Measurements from ENCODE around the gene PID1. TPM values are rescaled to one million over a fixed set of nuclear protein-coding genes. Genes with fewer than 3 reads are reported as not detected.

Gene PID1
- total RNA-seq, 1 donor from 2014 or later = not detected

DNA sequence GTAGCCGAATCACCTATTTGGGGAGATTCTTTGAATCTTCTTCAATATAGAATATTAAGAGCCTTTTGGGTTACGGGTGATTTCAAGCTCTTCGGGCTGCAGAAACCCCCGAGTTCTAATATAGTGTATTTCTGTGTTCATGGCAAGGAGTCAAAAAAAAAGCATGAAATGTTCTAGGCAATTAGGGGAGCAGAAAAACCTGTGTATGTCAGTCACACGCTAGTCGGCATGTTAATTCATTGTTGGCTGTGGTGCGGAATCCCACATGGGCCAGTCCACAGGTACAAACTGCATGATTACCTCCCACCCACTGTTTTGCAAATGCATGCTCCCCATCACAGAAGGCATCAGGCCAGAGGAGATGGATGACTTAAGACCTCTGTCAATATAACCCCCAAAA, 161.9 kb downstream of the PID1 start:
- Mint-ChIP-seq H3K27me3 (ENCODE audit: insufficient read depth) (no peaks in the 10 kb centered on the region), H3K27ac (no peak overlapping the region)
- intact Hi-C loops (cut with micrococcal nuclease) = no loop called here

DNA sequence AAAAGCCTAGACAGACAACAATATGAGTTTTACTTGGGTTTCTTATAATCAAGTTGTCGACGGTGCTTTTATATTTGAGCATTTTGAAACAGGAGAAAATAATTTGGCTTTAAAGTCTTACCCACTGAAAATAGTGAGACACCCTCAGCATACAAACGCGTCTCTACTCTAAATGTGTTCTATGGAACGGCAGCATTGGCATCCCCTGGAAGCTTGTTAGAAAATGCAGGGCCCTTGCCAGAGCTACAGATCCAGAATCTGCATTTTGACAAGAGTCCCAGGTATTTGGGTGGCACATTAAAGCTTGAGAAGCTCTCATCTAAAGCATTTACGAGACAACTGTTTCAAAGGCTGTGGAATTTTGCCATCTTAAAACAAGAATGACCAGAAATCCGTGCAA, 163.5 kb downstream of the PID1 start:
- Mint-ChIP-seq H3K9me3 (peaks cover 4% of the 10 kb centered on the region), H3K27ac (no peak overlapping the region), H3K4me3 (no peak overlapping the region), H3K36me3 (ENCODE audit: low read depth) (no peaks in the 10 kb centered on the region), H3K27me3 (ENCODE audit: insufficient read depth) (no peaks in the 10 kb centered on the region), H3K4me1 (ENCODE audit: low read depth) (no peaks in the 10 kb centered on the region)
- intact Hi-C loops (cut with micrococcal nuclease) = no loop called here
- DNase-seq (ENCODE audit: low spot score) = no peak

More for the DNA sequence above, 161.9 kb downstream of the PID1 start:
- Mint-ChIP-seq H3K9me3 (peaks cover 4% of the 10 kb centered on the region), H3K4me1 (ENCODE audit: low read depth) (no peaks in the 10 kb centered on the region), H3K4me3 (no peak overlapping the region), H3K36me3 (ENCODE audit: low read depth) (no peaks in the 10 kb centered on the region)
- no peak for DNase-seq (ENCODE audit: low spot score)

DNA sequence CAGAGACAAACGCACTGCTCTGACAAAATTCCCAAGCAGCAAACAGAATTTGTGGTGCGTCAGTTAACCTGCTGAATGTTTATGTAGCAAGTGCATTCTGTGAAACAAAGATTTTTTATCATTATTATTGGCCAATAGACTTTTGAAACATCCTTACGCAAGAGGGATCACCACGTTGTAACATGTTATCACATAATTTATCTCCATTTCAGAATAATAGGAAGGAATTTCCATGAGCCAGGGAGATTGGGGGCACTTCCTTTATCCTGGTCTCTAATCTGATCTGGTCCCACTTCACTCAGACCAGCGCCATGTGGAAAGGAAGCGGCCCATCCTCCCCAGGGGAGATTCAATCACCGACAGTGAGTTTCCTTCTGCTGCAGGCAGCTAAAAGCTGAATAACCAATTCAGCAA, 166.1 kb downstream of the PID1 start:
- Mint-ChIP-seq H3K4me1 (ENCODE audit: low read depth) (no peaks in the 10 kb centered on the region), H3K27me3 (ENCODE audit: insufficient read depth) (no peaks in the 10 kb centered on the region), H3K27ac (no peak overlapping the region), H3K36me3 (ENCODE audit: low read depth) (no peaks in the 10 kb centered on the region), H3K9me3 (peaks cover 4% of the 10 kb centered on the region), H3K4me3 (no peak overlapping the region)
- intact Hi-C loops (cut with micrococcal nuclease) = no loop called here
- no peak for DNase-seq (ENCODE audit: low spot score)

DNA sequence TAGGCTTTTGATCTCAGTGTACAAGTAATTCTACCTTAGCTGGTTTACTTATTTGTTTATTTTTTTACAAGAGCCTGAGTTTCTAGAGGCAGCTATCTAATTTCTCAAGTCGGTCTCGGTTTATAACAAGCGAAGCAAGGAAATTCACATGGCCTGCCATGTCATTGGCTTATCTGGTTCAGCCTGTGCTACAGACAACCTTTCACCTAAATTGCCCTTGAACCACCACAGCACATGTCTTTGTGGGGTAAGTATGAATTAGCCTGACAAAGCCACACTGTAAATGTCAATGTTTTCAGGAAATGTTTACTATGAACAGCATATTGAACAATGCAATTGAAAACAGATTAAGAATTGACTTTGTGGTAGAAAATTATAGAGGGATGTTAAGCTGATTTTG, 167.1 kb downstream of the PID1 start:
- no peaks in the 10 kb centered on the region for H3K36me3 Mint-ChIP-seq (ENCODE audit: low read depth)
- H3K27me3 Mint-ChIP-seq (ENCODE audit: insufficient read depth) = no peaks in the 10 kb centered on the region
- H3K4me1 Mint-ChIP-seq (ENCODE audit: low read depth) = no peaks in the 10 kb centered on the region
- DNase-seq (ENCODE audit: low spot score) = no peak
- H3K4me3 Mint-ChIP-seq = no peak overlapping the region
- H3K9me3 Mint-ChIP-seq = peaks cover 4% of the 10 kb centered on the region
- H3K27ac Mint-ChIP-seq = no peak overlapping the region
- intact Hi-C loops (cut with micrococcal nuclease) = no loop called here

DNA sequence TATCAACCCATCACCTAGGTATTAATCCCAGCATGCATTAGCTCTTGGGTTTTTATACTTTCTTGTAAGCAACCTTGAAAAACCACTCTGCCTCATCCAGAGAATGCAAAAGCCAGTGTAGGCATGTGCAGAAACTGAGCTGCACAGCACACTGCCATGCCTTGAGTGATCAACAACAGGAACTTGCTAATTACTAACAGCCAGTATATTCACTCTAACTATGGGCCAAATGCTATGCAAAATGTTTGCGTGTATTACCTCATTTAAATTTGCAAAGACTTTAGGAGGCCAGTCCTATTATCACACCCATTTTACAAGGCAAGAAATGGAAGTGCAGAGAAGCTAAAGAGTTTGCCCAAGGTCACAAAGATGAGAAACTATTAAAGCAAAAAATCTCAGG, 169.8 kb downstream of the PID1 start:
- H3K4me1 Mint-ChIP-seq (ENCODE audit: low read depth) = no peaks in the 10 kb centered on the region
- intact Hi-C loops (cut with micrococcal nuclease) = no loop called here
- H3K4me3 Mint-ChIP-seq = no peak overlapping the region

DNA sequence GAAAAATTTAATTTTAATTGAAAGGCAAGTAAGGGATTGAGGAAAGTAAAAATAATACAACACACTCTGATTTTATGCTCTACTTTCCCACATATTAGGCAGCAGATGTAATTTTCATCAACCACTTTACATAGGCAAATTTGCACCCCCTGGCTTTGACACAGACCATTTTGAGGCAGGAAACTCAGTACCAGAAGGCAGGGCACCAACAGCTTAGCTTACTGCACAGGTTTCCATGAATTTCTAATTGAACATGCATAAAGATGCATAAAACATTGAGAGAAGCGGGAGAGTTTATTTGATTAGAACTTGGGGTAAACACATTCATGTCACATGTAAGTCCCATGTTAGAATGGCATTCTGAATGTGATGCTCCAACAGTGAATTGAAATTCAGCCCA, 171.9 kb downstream of the PID1 start:
- Mint-ChIP-seq H3K9me3 (no peaks in the 10 kb centered on the region), H3K27ac (no peak overlapping the region), H3K27me3 (ENCODE audit: insufficient read depth) (no peaks in the 10 kb centered on the region), H3K4me1 (ENCODE audit: low read depth) (no peaks in the 10 kb centered on the region), H3K36me3 (ENCODE audit: low read depth) (no peaks in the 10 kb centered on the region), H3K4me3 (no peak overlapping the region)
- DNase-seq (ENCODE audit: low spot score) = no peak
- intact Hi-C loops (cut with micrococcal nuclease) = no loop called here

More for the DNA sequence above, 169.8 kb downstream of the PID1 start:
- no peaks in the 10 kb centered on the region for H3K9me3 Mint-ChIP-seq
- H3K27ac Mint-ChIP-seq = no peak overlapping the region
- H3K27me3 Mint-ChIP-seq (ENCODE audit: insufficient read depth) = no peaks in the 10 kb centered on the region
- no peak for DNase-seq (ENCODE audit: low spot score)
- H3K36me3 Mint-ChIP-seq (ENCODE audit: low read depth) = no peaks in the 10 kb centered on the region

DNA sequence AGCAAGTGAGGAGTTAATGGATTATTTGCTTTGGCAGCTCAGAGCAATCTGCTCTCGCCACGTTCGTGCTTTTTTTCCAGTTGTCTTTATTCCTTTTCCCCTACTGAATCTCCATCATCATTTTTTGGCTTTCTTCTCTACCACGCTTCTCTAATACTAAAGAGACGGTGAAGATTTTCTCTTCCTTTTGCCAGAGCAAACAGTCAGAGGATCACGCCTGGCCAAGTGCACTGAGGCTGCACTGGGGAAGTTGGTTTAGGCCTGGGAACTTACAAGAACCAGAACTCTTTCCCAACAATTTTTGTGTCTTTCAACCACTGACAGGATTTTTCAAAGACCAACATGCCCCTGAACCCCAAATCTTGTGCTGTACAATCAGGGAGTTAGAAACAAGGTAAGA, 172.3 kb downstream of the PID1 start:
- intact Hi-C loops (cut with micrococcal nuclease) = no loop called here

DNA sequence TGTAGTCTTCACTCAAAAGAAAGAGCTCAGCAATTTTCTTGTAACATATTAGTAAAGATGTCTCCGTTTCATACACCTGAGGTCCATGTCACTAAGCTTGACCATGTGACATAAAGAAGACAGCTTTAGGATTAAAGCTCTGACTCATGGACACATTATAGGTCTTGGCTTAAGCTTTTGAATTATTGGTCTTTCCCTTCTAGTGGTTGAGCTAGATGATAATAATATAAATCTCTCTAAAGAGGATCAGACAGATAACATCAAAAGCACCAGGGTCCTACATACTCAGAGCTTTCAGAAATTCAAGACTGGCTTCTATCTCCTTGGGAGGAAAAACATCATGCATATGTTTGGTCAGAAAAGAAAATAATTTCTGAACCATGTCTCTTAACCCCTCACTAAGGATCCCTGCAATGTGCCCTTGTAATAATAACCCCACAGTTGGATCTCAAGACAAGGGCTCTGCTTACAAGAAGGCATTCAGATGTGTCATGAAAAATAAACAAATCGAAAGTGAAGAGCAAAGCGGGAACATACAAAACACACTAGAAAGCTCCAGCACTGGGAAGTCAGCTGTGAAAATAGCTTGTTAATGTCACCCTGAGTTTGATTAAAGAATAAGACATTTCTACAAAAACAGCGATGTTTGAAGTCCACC, 174.5 kb downstream of the PID1 start:
- intact Hi-C loops (cut with micrococcal nuclease) = no loop called here
- no peak overlapping the region for H3K4me3 Mint-ChIP-seq
- no peaks in the 10 kb centered on the region for H3K4me1 Mint-ChIP-seq (ENCODE audit: low read depth)
- no peak for DNase-seq (ENCODE audit: low spot score)
- H3K27me3 Mint-ChIP-seq (ENCODE audit: insufficient read depth) = no peaks in the 10 kb centered on the region
- no peaks in the 10 kb centered on the region for H3K9me3 Mint-ChIP-seq
- no peak overlapping the region for H3K27ac Mint-ChIP-seq
- H3K36me3 Mint-ChIP-seq (ENCODE audit: low read depth) = no peaks in the 10 kb centered on the region

More for the DNA sequence above, 172.3 kb downstream of the PID1 start:
- no peak for DNase-seq (ENCODE audit: low spot score)
- H3K27ac Mint-ChIP-seq = no peak overlapping the region
- no peaks in the 10 kb centered on the region for H3K36me3 Mint-ChIP-seq (ENCODE audit: low read depth)
- H3K4me3 Mint-ChIP-seq = no peak overlapping the region
- H3K27me3 Mint-ChIP-seq (ENCODE audit: insufficient read depth) = no peaks in the 10 kb centered on the region
- H3K9me3 Mint-ChIP-seq = no peaks in the 10 kb centered on the region
- no peaks in the 10 kb centered on the region for H3K4me1 Mint-ChIP-seq (ENCODE audit: low read depth)

DNA sequence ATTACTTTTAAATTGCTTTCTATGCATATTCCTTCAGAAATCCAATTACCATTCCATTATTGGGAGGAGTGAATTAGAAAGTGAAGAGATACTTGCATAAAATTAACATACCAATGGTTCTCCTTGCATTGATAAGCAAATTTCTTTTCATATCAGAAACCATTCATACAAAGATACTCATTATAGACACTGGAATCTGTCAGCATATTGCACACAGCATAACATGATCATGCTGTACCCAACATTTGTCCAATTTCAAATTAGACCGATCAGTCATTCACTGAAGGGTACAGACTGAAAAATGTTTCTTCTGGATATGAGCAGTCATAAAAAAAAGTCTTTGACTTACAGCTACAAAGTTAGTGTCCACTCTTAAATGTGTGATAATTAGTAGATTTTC, 175.6 kb downstream of the PID1 start:
- no peak overlapping the region for H3K4me3 Mint-ChIP-seq
- intact Hi-C loops (cut with micrococcal nuclease) = no loop called here
- H3K36me3 Mint-ChIP-seq (ENCODE audit: low read depth) = no peaks in the 10 kb centered on the region
- no peak overlapping the region for H3K27ac Mint-ChIP-seq
- H3K9me3 Mint-ChIP-seq = no peaks in the 10 kb centered on the region
- no peak for DNase-seq (ENCODE audit: low spot score)
- no peaks in the 10 kb centered on the region for H3K4me1 Mint-ChIP-seq (ENCODE audit: low read depth)
- no peaks in the 10 kb centered on the region for H3K27me3 Mint-ChIP-seq (ENCODE audit: insufficient read depth)

DNA sequence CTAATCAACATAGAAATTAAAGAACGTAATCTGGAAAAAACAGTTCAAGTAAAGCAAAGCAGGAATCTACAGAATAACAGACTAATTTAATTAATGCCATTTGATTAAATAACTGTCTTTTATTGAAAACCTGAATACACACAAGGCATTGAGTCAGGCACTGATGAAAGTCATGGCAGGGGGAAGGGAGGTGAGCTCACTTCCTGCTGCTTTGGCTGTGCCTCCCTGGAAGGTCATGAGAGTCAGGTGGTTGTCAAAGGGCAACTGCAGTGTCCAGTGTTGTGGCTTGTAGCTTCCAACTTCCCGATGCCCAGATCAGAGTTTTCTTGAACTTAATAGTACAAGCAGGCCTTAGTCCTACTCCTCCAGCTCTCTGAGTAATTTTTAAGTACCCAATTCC, 180.9 kb downstream of the PID1 start:
- Mint-ChIP-seq H3K4me1 (ENCODE audit: low read depth) (no peaks in the 10 kb centered on the region), H3K27ac (no peak overlapping the region), H3K27me3 (ENCODE audit: insufficient read depth) (no peaks in the 10 kb centered on the region), H3K9me3 (no peaks in the 10 kb centered on the region), H3K36me3 (ENCODE audit: low read depth) (no peaks in the 10 kb centered on the region), H3K4me3 (no peak overlapping the region)
- no peak for DNase-seq (ENCODE audit: low spot score)
- intact Hi-C loops (cut with micrococcal nuclease) = no loop called here

DNA sequence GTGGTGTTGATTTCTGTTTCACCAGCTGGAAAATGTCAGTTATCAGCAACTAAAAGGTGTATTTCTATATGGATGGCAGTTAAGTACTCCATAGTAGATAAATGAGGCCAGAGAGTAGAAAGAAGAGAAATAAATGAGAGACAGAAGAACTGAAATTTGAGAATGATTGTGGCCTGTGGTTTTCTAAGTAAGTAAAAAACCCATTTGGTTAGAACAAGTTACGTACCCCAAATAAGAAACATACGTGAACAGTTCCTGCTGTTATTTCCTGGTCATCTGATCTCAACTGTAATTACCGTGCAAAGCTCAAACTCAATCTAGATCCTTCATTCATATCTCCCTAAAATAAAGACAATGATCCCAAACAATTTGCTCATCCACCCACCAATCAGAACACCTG, 181.3 kb downstream of the PID1 start:
- H3K4me1 Mint-ChIP-seq (ENCODE audit: low read depth) = no peaks in the 10 kb centered on the region
- no peaks in the 10 kb centered on the region for H3K36me3 Mint-ChIP-seq (ENCODE audit: low read depth)
- intact Hi-C loops (cut with micrococcal nuclease) = no loop called here
- H3K9me3 Mint-ChIP-seq = no peaks in the 10 kb centered on the region
- no peak overlapping the region for H3K27ac Mint-ChIP-seq
- H3K27me3 Mint-ChIP-seq (ENCODE audit: insufficient read depth) = no peaks in the 10 kb centered on the region
- no peak for DNase-seq (ENCODE audit: low spot score)
- no peak overlapping the region for H3K4me3 Mint-ChIP-seq

DNA sequence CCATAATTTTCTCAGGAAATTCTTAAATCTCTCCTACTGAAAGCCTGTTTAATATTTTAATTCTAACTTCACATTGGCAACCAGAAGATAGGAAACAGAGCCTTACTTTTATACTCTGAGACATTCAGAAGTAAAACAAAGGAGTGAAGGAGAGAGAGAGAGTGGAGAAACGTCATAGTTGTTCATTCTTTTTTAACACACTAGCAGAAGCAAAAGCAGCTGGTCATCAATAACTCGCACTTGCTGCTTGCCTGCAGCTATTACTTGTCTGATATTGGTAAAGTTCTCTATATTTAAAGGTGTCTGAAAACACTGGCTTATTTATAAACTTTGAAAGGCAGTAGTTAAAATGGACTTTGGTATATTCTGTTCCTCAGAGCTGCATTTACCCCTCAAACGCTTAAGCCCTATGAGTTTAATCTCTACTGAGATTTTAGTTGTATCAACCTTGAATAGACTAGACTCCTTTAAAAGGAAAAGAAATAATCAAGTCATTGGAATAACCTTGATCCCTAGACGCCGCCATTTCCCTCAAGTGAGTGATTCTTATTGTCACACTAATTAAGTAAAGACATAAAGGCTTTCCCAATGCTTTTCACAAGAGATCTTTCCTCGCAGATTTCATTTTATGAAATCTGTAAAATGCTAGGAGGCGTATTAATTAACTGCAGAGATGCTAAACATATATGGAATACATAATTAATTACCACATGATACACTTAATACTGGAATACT, 182.0 kb downstream of the PID1 start:
- H3K4me1 Mint-ChIP-seq (ENCODE audit: low read depth) = no peaks in the 10 kb centered on the region
- no peak overlapping the region for H3K27ac Mint-ChIP-seq
- DNase-seq (ENCODE audit: low spot score) = no peak
- H3K4me3 Mint-ChIP-seq = no peak overlapping the region
- no peaks in the 10 kb centered on the region for H3K9me3 Mint-ChIP-seq
- H3K36me3 Mint-ChIP-seq (ENCODE audit: low read depth) = no peaks in the 10 kb centered on the region
- intact Hi-C loops (cut with micrococcal nuclease) = no loop called here
- no peaks in the 10 kb centered on the region for H3K27me3 Mint-ChIP-seq (ENCODE audit: insufficient read depth)

DNA sequence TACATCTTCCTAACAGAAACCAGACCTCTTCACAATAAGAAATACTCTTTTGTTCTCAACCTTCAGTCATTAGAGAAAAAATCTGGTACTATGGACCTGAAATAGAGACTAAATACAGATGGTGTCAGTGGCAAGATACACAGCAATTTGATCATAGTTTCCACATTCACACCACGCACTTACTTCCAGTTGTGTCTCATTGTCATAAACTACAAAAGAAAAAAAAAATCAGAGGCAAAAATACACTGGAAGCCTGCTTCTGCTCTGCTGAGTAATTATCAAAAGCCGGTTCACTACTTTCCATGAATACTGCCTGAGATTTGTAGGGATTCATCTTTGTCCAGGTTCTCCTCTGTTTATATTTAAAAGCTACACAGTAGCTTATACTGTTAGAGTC, 182.6 kb downstream of the PID1 start:
- Mint-ChIP-seq H3K27me3 (ENCODE audit: insufficient read depth) (no peaks in the 10 kb centered on the region), H3K4me3 (no peak overlapping the region), H3K9me3 (no peaks in the 10 kb centered on the region), H3K36me3 (ENCODE audit: low read depth) (no peaks in the 10 kb centered on the region), H3K27ac (no peak overlapping the region), H3K4me1 (ENCODE audit: low read depth) (no peaks in the 10 kb centered on the region)
- DNase-seq (ENCODE audit: low spot score) = no peak
- intact Hi-C loops (cut with micrococcal nuclease) = no loop called here
